H9 (cell line): ENCODE data around the gene NUP205. TPM values are rescaled to one million over a fixed set of nuclear protein-coding genes. Genes with fewer than 3 reads are reported as not detected.

Source experiments
- DNase-seq: peaks from one replicate; pipeline ENCODE4 v3.0.0-alpha.2; 2017
- H2AFZ ChIP-seq: one replicate; pipeline ENCODE4 v1.6.1; 2013; ENCODE audit warnings: mild to moderate bottlenecking, low read length, control low read depth, moderate library complexity
- H2AK5ac ChIP-seq: 2 replicates; pipeline ENCODE4 v1.6.1; 2013; ENCODE audit warnings: low read length, control low read depth, mixed read lengths; ENCODE audit not compliant: insufficient read length
- H2BK120ac ChIP-seq: one replicate; pipeline ENCODE4 v1.6.1; 2013; ENCODE audit warnings: low read depth, mild to moderate bottlenecking, low read length, control low read depth, inconsistent platforms; ENCODE audit not compliant: poor library complexity, severe bottlenecking
- H2BK12ac ChIP-seq: 2 replicates; pipeline ENCODE4 v1.6.1; 2013; ENCODE audit warnings: low read length, control low read depth, mixed read lengths, low read depth; ENCODE audit not compliant: insufficient read length
- H2BK15ac ChIP-seq: 2 replicates; pipeline ENCODE4 v1.6.1; 2013; ENCODE audit warnings: low read depth, low read length, control low read depth
- H2BK20ac ChIP-seq: one replicate; pipeline ENCODE4 v1.6.1; 2013; ENCODE audit warnings: low read depth, mild to moderate bottlenecking, low read length, control low read depth, inconsistent platforms; ENCODE audit not compliant: poor library complexity, severe bottlenecking
- H2BK5ac ChIP-seq: 2 replicates; pipeline ENCODE4 v1.6.1; 2013; ENCODE audit warnings: low read length, control low read depth, mixed read lengths; ENCODE audit not compliant: insufficient read length
- H3K14ac ChIP-seq: 2 replicates; pipeline ENCODE4 v1.6.1; 2013; ENCODE audit warnings: low read length, control low read depth; ENCODE audit not compliant: insufficient read depth
- H3K18ac ChIP-seq: 2 replicates; pipeline ENCODE4 v1.6.1; 2013; ENCODE audit warnings: low read depth, mild to moderate bottlenecking, mixed read lengths, low read length, control low read depth; ENCODE audit not compliant: insufficient read length
- H3K23ac ChIP-seq: 2 replicates; pipeline ENCODE4 v1.6.1; 2013; ENCODE audit warnings: low read length, control low read depth, mixed read lengths, low read depth; ENCODE audit not compliant: insufficient read length
- H3K23me2 ChIP-seq: 2 replicates; pipeline ENCODE4 v1.6.1; 2013; ENCODE audit warnings: low read depth, mild to moderate bottlenecking, mixed read lengths, low read length, control low read depth; ENCODE audit not compliant: insufficient read length, poor library complexity, severe bottlenecking
- H3K27ac ChIP-seq: 2 replicates; pipeline ENCODE4 v1.5.1; 2013; ENCODE audit warnings: low read length, control low read depth, mixed read lengths, low read depth; ENCODE audit not compliant: insufficient read length
- H3K27me3 ChIP-seq: 2 replicates; pipeline ENCODE4 v1.6.1; 2013; ENCODE audit warnings: low read length, control low read depth, inconsistent platforms; ENCODE audit not compliant: insufficient read depth
- H3K4ac ChIP-seq: 2 replicates; pipeline ENCODE4 v1.6.1; 2013; ENCODE audit warnings: low read depth, mild to moderate bottlenecking, control low read depth, inconsistent platforms, low read length, moderate library complexity
- H3K4me1 ChIP-seq: 2 replicates; pipeline ENCODE4 v1.6.1; 2013; ENCODE audit warnings: low read length, control low read depth, inconsistent platforms; ENCODE audit not compliant: insufficient read depth
- H3K4me2 ChIP-seq: 2 replicates; pipeline ENCODE4 v1.6.1; 2013; ENCODE audit warnings: low read length, control low read depth, mixed read lengths; ENCODE audit not compliant: insufficient read length, insufficient read depth
- H3K56ac ChIP-seq: 2 replicates; pipeline ENCODE4 v1.6.1; 2013; ENCODE audit warnings: low read depth, mild to moderate bottlenecking, mixed read lengths, low read length, control low read depth; ENCODE audit not compliant: insufficient read length
- H3K79me1 ChIP-seq: 2 replicates; pipeline ENCODE4 v1.6.1; 2013; ENCODE audit warnings: low read depth, mild to moderate bottlenecking, moderate library complexity, low read length, control low read depth, inconsistent platforms; ENCODE audit not compliant: insufficient read depth, poor library complexity, severe bottlenecking
- H3K79me2 ChIP-seq: 2 replicates; pipeline ENCODE4 v1.6.1; 2013; ENCODE audit warnings: low read length, control low read depth, inconsistent platforms; ENCODE audit not compliant: insufficient read depth
- H3K9ac ChIP-seq: 2 replicates; pipeline ENCODE4 v1.6.1; 2013; ENCODE audit warnings: low read length, control low read depth, mixed read lengths; ENCODE audit not compliant: insufficient read length; ENCODE audit errors: extremely low read depth
- H3K9me3 ChIP-seq: one replicate; pipeline ENCODE4 v1.6.1; 2013; ENCODE audit warnings: low read depth, low read length, inconsistent platforms; ENCODE audit not compliant: control insufficient read depth
- H3T11ph ChIP-seq: one replicate; pipeline ENCODE4 v1.6.1; 2013; ENCODE audit warnings: mild to moderate bottlenecking, low read length, control low read depth, inconsistent platforms
- H4K20me1 ChIP-seq: one replicate; pipeline ENCODE4 v1.6.1; 2013; ENCODE audit not compliant: control insufficient read depth, insufficient read length, insufficient read depth
- H4K5ac ChIP-seq: 2 replicates; pipeline ENCODE4 v1.6.1; 2013; ENCODE audit warnings: low read depth, mild to moderate bottlenecking, mixed read lengths, low read length, control low read depth; ENCODE audit not compliant: insufficient read length
- H4K8ac ChIP-seq: replicated peaks from 2 replicates; pipeline ENCODE4 v1.6.1; 2013; ENCODE audit warnings: low read length, control low read depth, mixed read lengths, low read depth; ENCODE audit not compliant: insufficient read length
- H4K91ac ChIP-seq: 2 replicates; pipeline ENCODE4 v1.6.1; 2013; ENCODE audit warnings: low read depth, mild to moderate bottlenecking, moderate library complexity, mixed read lengths, low read length, control low read depth; ENCODE audit not compliant: insufficient read length
- H3K27ac Mint-ChIP-seq, 3 experiments: 2 replicates in 2 of 3; 3 replicates in 1 of 3; pipeline ENCODE4 v1.8.0; 2020 to 2021; ENCODE audit warnings: mixed read lengths in 3 of 3, mild to moderate bottlenecking in 1 of 3, moderate library complexity in 1 of 3
- H3K27me3 Mint-ChIP-seq: 2 replicates; pipeline ENCODE4 v1.8.0; 2021; ENCODE audit warnings: low read depth, mild to moderate bottlenecking, moderate library complexity, mixed read lengths
- H3K36me3 Mint-ChIP-seq, 3 experiments: 2 replicates in 2 of 3; 3 replicates in 1 of 3; pipeline ENCODE4 v1.8.0; 2020 to 2021; ENCODE audit warnings: low read depth in 3 of 3, mixed read lengths in 3 of 3; ENCODE audit not compliant: insufficient read depth in 1 of 3
- H3K4me1 Mint-ChIP-seq, 2 experiments: 2 replicates each; pipeline ENCODE4 v1.8.0; 2020; ENCODE audit warnings: mixed read lengths in 2 of 2
- H3K4me3 Mint-ChIP-seq, 2 experiments: 2 replicates in 1 of 2; 3 replicates in 1 of 2; pipeline ENCODE4 v1.8.0; 2020 to 2021; ENCODE audit warnings: mild to moderate bottlenecking in 2 of 2, mixed read lengths in 2 of 2, moderate library complexity in 1 of 2
- H3K9me3 Mint-ChIP-seq, 2 experiments: 2 replicates in 1 of 2; 3 replicates in 1 of 2; pipeline ENCODE4 v1.8.0; 2020; ENCODE audit warnings: mild to moderate bottlenecking in 2 of 2, mixed read lengths in 2 of 2, moderate library complexity in 1 of 2
- whole genome bisulfite sequencing: extraction: QIAGEN DNeasy Blood & Tissue Kit; methylation state at CpG from one replicate; pipeline ENCODE4 v1.1.7; 2013; ENCODE audit warnings: missing lambda C conversion rate, low lambda C conversion rate, mixed read lengths; ENCODE audit not compliant: insufficient read length; ENCODE audit errors: extremely low coverage; 5-methylcytosine and 5-hydroxymethylcytosine counted together
- total RNA-seq: library from RNA; stranded (reverse); gene quantifications from 2 replicates; pipeline ENCODE4 v1.2.1, GENCODE V29; 2021
- TF ChIP-seq, protein P1 (sequence below): fragments of 200-600 bp; sonication (generic); conservative IDR thresholded peaks from 3 replicates; pipeline ENCODE4 v1.8.0; 2021; ENCODE audit warnings: antibody characterized with exemption, mild to moderate bottlenecking

The NUP205 gene
- total RNA-seq, 1 experiment from 2014 or later, result 158 TPM

DNA sequence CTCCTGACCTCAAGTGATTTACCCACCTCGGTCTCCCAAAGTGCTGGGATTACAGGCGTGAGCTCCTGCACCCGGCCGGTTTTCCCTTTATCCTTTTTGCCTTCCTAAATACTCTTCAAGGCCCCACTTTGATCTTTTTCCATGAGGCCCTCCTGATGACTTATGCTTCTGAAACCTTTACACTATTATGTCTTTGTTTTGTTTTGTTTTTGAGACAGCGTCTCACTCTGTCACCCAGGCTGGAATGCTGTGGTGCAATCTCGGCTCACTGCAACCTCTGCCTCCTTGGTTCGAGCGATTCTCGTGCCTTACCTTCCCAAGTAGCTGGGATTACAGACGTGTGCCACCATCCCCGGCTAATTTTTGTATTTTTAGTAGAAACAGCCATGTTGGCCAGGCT, 108.4 kb downstream of the NUP205 start:
- Histone ChIP-seq H2BK15ac (no peak overlapping the region), H2BK120ac (no peak overlapping the region), H2BK20ac (no peak overlapping the region), H3K79me1 (peaks cover 7% of the 10 kb centered on the region), H2AFZ (no peak overlapping the region), H2BK5ac (no peak overlapping the region), H3K23ac (no peak overlapping the region), H2AK5ac (no peak overlapping the region), H3K23me2 (peaks cover 3% of the 10 kb centered on the region), H3T11ph (no peak overlapping the region), H4K20me1 (no peaks in the 10 kb centered on the region), H3K18ac (no peak overlapping the region), H4K5ac (no peak overlapping the region), H3K14ac (no peak overlapping the region), H3K27ac (no peak overlapping the region), H2BK12ac (no peak overlapping the region), H3K27me3 (no peaks in the 10 kb centered on the region), H3K56ac (no peak overlapping the region), H4K91ac (no peak overlapping the region), H4K8ac (no peak overlapping the region), H3K4me2 (no peak overlapping the region), H3K79me2 (peaks cover 7% of the 10 kb centered on the region; the same call in 1 of the 2 replicates), H3K9me3 (no peaks in the 10 kb centered on the region), H3K4ac (no peak overlapping the region), H3K4me1 (no peaks in the 10 kb centered on the region), H3K9ac (no peak overlapping the region)
- Mint-ChIP-seq H3K27me3 (no peaks in the 10 kb centered on the region), H3K9me3 (peaks cover 0 to 7% of the 10 kb centered on the region in 2 experiments; a peak in 2 of 5 replicates), H3K4me3 (no peak overlapping the region), H3K4me1 (peaks cover 16 to 21% of the 10 kb centered on the region in 2 experiments), H3K36me3 (peaks cover 16 to 23% (median 18%) of the 10 kb centered on the region in 3 experiments), H3K27ac (peak overlapping the region in 1 of 3 experiments; percentile 28; a peak in 1 of 7 replicates)
- DNase-seq, result no peak
- no CpG with 5 or more reads among the region's 11 CpGs for WGBS
- TF ChIP-seq, protein P1, sequence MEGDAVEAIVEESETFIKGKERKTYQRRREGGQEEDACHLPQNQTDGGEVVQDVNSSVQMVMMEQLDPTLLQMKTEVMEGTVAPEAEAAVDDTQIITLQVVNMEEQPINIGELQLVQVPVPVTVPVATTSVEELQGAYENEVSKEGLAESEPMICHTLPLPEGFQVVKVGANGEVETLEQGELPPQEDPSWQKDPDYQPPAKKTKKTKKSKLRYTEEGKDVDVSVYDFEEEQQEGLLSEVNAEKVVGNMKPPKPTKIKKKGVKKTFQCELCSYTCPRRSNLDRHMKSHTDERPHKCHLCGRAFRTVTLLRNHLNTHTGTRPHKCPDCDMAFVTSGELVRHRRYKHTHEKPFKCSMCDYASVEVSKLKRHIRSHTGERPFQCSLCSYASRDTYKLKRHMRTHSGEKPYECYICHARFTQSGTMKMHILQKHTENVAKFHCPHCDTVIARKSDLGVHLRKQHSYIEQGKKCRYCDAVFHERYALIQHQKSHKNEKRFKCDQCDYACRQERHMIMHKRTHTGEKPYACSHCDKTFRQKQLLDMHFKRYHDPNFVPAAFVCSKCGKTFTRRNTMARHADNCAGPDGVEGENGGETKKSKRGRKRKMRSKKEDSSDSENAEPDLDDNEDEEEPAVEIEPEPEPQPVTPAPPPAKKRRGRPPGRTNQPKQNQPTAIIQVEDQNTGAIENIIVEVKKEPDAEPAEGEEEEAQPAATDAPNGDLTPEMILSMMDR, result no peak
